Kidney glomerular epithelial cell (primary cell): ENCODE measurements around the gene CACNA1E.

Source experiments
- DNase-seq: peaks from one replicate; lab custom pipeline; 2025; lab: John Stamatoyannopoulos, UW

The CACNA1E gene

GRCh38 chr1:181484821-181485220 lies 1.5 kb downstream of the CACNA1E start:
- DNase-seq = no peak

DNA sequence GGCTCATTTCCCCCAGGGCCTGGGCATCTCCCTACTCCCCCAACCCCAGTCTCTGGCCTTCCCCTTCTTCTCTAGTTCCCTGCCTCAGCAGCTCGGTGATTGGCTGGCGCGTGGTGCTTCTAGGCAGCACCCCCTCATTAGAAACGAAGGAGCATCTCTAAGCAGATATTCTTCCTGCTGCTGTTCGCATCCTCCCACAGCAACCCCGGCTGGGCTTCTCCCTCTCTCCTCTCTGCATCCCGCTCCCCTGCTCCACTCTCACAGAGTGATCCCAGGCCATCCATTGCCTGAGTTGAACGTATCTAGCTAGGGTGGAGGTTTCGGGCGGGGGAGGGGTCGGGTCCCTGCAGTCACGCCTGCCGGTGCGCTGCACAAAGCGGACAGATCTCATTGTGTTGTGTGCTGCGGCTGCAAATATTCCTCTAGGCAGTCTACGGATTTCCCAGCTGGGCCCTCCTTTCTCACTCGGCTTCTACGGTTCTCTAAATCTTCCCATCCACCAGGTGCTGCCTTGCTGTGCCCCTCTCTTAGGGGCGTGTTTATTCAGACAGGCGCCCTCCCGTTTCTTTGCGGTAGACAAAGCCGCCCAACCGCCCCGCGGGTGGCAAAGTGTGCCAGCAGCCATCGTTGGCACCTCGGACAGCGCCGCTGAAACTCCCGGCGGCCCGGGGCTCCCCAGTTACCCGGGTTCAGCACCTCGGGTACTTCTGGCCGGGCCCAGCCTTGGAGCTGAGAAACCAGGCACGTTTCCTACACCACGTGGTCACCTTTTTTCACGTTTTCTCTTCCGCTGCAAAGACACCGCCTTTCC lies 2.2 kb downstream of the CACNA1E start:
- DNase-seq = no peak

GRCh38 chr1:181486098-181486420 lies 2.7 kb downstream of the CACNA1E start:
- DNase-seq = no peak

DNA sequence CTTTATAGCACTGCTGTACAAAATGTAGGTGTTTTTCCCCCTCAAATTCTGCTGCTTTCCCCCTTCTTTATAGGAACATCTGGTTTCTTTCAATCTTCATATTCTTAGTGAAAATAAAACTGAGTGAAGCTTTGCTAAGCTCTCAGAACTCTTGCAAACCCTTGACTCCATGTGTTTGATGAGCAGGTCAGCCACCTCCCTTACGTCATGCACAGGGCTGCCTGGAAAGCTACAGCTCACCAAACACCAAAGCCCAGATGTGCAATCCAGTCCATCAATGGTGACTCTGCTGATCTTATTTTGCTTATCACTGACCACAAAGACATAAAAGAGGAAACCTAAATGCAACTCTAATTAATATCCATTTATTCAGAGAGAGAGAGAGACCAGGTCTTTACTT lies 5.5 kb downstream of the CACNA1E start:
- DNase-seq = no peak

DNA sequence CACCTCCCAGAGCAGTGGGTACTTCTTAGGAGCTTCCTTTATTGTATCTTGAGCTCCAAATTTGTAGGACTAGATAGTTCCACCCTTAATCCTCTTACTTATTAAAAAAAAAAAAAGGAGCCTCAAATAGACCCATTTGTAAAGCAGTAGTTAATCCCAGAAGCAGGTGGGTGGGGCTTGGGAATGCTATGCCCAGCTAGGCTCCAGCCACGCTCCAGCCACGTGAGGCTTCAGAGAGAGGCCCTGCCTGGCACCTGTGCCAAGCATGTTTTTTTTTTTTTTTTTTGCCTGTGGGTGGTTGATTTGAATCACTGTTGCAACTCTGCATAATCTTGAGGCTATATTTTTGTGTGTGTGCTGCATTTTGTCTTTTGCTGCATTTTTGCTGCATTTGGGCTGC lies 7.0 kb downstream of the CACNA1E start:
- no peak for DNase-seq

DNA sequence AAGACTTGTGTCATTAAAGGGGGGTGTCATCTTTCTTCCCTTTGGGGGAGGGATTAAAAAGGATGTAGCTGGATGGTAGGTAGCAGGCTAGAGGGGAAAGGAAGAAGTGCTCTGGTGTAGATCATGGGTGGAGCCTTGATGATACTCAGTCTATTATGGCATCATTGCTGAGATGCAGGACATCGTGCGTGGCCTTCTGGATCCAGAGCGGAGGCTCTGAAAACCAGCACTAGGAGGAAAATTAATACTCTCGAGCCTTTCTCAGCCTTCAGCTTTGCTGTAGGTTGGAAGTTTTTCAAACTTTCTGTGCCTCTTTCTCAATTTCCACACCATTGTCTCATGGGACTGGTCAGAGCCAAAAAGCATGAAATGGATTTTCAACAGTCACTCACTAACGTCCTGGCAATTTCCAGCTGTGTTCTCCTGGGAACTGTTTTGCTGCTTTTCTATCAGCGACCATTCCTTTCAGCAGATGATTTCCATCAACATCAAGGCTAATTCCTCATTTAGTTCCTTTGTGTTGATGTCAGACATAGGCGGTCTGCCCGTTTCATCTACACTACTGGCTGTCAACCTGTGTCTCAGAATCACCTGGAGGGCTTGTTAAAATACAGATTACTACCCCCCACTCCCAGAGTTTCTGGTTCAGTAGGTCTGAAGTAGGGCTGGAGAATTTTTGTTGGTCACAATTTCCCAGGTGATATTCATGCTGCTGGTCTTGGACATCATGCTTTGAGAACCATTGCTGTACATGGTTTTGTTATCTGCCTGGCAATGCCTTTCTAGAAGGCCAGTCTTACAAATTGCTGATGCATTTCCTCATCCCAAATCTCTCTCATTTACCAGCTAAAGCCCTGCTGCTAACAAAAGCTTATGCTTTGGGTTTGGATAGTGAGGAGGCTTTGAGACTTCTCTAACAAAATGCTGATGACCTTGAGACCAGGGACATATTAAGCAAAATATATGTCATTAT lies 7.7 kb downstream of the CACNA1E start:
- DNase-seq = no peak

- no peak for DNase-seq
These were observed 9.8 kb downstream of the CACNA1E start for GRCh38 chr1:181493166-181493565.

- no peak for DNase-seq
These were observed 10.6 kb downstream of the CACNA1E start for GRCh38 chr1:181493885-181494284.

DNA sequence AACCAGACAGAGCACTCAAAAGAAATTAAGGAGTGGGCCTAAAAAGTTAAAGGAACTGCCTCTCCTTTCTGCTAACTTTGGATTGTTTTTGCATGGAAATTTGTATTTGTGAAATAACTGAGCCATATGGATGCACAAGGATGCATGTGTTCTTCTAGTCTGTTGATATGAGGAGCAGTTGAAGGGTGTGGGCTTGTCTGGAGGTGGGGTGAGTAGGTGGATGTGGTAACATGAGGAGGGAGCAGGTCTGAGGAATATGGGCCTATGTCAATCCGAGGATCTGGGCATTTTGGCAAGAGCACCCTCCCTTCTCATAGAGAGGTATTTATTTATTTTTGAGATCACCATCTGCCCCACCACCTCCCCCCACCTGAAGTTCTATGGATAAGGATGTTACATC lies 13.4 kb downstream of the CACNA1E start:
- no peak for DNase-seq

DNA sequence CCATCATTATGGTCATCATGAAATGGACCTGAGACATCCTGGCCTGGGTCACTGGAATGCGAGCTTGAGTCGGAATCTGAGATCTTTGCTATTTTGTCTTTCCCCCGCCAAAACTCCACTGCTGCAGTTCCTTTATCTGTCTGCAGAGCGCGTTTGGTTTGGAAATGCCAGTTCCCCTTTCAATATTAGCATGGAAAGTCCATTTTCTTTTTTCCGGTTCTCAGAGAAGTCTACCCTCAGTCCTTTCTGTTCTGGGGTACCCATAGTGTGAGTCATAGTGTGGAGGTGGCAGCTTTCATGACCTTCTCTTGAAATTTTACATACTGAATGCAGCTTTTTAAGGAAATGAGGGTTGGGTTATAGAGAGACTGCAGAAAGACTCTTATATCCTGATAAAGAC lies 14.6 kb downstream of the CACNA1E start:
- no peak for DNase-seq

DNA sequence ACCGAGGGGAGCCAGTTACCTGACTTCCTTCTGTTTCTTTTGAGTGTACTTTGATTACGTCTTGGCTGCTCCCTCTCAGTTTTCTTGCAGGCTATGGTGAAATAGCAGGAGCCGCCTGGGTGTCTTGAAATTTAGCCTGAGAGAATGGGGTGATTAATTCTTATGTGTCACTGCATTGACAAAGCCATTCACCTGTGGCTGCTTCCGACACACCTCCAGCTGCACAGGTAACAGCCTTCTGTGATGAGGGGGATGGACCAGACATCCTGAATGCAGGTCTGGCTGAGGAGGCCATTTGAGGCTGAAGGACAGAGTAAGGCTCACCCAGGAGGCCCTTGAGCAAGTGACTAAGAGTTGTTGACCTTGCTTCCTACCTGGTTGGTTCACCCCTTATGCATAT lies 16.5 kb downstream of the CACNA1E start:
- no peak for DNase-seq

DNA sequence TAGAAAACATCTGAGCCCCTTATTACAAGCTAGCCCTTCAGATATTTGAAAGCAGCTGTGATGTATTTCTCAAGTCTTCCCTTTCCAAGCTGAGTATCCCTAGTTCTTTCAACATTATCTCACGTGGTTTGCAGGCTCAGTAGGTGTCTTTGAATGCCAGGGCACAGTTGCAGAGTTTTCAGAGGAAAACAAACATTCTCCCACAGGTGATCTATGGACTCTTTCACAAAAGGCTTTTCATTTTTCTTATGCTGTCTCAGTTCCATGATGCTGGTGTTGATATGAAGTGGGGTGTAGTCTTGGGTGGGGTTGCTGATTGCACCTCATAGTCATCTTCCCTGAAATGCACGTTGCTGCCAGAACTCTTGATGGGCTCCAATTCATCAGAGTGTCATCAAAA lies 17.3 kb downstream of the CACNA1E start:
- no peak for DNase-seq

- no peak for DNase-seq
These were observed 18.3 kb downstream of the CACNA1E start for GRCh38 chr1:181501612-181502011.

- no peak for DNase-seq
These were observed 20.0 kb downstream of the CACNA1E start for GRCh38 chr1:181503171-181503810.

GRCh38 chr1:181504399-181504842 lies 21.1 kb downstream of the CACNA1E start:
- no peak for DNase-seq

DNA sequence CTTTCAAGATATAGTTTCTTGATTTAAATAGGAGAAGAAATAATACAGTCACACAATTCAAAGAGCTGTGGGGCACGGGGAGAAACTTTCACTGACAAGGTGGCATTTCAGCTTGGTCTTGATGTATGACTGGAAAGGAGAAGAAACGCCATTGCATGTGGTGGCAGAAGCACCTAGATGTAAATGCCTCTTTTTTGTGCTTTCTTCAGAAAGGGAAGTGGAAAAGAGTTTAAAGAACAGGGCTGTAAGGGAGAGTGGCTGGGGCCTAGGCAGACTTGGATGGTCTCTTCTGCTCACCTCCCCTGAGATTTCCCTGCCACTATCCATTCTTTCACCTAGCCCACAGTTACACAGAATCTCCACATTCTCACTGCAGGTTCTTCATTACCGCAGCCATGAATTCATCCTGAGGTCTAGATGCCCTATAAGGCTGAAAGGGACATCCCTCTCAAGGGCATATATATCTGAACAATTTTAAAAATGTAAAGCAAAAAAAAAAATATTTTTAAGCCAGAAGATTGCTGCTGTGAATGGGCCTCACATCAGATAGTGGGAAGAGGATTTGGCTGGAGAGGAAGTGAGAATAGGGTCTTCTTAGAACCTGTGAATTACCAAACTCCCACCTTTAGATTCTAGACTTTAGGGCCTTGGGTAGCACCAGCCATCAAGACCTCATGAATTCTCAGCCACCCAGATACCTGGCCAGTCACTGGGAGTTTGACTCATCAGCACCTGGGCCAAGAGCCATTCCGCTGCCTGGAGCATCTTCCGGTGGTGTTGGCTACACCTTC lies 23.4 kb downstream of the CACNA1E start:
- DNase-seq = no peak

- no peak for DNase-seq
These were observed 25.3 kb downstream of the CACNA1E start for GRCh38 chr1:181508486-181509165.

DNA sequence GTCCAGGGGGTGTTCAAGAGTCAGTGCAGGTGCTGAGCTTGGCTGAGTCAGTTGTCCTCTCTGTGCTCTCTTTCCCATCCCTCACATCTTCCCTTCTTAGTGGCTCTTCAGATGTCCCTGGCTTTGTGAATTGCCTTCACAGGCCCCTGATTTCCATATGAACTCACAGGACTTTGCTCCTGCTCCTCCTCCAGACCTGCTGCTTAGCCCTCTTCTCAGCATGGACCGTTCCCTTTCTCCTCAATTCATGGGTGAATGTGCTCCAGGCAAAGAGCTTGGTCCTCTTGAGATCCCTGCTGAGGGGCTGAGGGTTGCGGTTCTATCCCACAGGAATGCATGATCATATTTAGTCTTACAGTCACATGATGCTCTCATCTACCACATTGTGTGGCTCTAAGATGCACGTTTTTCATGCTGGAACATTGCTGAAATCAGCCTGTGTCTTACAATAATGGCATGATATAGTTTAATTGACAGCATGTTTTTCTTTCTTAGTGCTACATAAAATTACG lies 30.5 kb downstream of the CACNA1E start:
- no peak for DNase-seq

- DNase-seq = no peak
These were observed 31.3 kb downstream of the CACNA1E start for GRCh38 chr1:181514298-181515290.

DNA sequence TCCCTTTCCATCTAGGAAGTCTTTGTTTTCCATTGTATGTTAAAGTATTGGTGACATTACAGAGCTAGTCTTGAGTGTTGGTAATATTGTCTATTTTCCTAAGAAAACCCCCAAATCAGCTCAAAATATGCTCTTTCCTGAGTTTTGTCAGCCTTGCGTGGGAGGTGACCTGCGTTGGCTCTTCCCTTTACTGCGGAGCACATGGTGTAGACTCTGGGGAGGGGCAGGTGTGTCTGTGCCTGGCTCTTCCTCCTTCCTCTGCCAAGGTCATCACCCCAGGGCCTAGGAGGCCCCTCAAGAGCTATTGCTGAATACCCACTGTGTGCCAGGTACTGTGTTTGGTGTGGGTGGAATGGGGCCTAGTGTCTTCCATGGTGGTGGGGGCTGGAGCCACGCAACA lies 33.4 kb downstream of the CACNA1E start:
- no peak for DNase-seq
